ENCODE data around the gene SEMA4F.
A peak's percentile ranks its signal among the peaks of the same experiment; 100 is the strongest.

The SEMA4F gene

GRCh38 chr2:74708883-74709282 is 54.8 kb downstream of the SEMA4F start:
- no peak for DNase-seq

DNA sequence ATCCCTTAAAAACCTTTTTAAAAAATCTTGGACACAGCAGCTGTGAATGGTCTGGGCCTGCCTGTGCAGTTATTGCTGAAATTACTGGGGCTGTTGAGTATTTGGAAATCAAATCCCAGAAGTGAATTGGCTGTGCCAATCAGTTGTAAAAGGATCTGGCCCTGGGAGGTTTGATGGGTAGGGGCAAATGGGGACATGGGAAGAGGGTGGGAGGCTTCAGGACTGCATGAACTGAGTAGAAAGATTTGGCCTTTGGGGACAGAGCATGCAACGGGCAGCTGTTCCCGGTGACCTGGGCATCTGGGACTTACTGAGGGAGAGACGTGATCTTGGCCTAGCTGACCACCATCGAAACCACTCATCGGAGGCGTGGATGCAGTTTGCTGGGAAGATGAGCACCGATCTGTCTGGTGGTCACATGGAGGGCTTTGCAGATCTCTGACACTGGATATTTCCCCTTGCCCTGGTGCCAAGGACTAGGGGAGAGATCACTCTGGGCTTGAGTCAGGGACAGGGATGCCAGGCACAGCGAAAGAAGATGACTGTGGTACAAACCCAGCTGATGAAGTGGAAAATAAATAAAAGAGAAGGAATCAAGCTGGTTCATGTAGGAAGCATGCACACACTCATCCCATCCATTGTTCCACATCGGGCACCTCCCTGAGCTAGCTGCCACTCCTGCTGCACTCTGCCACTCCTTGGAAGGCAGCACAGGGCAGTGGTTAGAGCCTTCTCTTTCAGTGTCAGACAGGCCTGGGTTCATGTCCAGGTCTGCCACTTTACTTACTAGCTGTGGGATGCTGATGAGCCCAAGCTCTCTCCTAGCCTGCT is 58.4 kb downstream of the SEMA4F start:
- DNase-seq: no peak

- DNase-seq: no peak
Measured at GRCh38 chr2:74714691-74715080, 60.6 kb downstream of the SEMA4F start.

- DNase-seq: peak; percentile 70
Measured at GRCh38 chr2:74715081-74715791, 61.2 kb downstream of the SEMA4F start.

- DNase-seq: no peak
Measured at GRCh38 chr2:74715880-74716279, 61.8 kb downstream of the SEMA4F start.

GRCh38 chr2:74719066-74719465 is 65.0 kb downstream of the SEMA4F start:
- DNase-seq: no peak

DNA sequence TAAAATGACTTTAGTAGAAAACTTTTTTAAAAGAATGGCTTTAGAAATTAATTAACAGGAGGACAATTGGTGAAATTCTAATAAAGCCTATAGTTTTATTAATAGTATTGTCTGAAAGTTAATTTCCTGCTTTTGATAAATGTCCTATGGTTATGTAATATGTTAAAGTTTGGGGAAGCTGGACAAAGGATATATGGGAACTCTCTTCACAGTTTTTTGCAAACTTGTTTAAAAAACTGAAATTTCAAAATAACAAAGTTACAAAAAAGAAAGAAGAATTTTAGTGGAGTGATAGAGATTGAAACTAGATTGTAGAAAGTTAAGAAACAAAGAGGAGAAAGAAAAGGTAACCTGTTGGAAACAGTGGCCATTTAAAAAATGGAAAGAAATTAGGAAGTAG is 67.3 kb downstream of the SEMA4F start:
- no peak for DNase-seq

DNA sequence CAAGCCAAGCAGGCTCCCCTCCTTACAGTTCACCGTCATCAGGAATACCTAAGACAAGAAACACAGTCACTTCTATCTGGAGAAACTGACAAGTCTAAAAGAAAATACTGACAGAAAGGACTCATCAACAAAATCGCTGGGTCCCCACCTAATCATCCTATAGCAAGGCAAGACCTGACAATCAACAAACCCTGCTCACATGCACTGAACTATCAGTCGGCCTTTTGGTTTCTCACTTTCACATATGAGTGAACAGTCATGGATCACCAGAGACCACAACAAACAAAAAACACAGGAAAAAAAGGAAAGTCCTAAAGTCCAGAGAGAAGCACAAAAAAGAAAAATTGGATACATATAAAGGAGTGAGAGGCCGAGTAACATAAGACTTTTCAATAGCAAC is 70.4 kb downstream of the SEMA4F start:
- DNase-seq: no peak

DNA sequence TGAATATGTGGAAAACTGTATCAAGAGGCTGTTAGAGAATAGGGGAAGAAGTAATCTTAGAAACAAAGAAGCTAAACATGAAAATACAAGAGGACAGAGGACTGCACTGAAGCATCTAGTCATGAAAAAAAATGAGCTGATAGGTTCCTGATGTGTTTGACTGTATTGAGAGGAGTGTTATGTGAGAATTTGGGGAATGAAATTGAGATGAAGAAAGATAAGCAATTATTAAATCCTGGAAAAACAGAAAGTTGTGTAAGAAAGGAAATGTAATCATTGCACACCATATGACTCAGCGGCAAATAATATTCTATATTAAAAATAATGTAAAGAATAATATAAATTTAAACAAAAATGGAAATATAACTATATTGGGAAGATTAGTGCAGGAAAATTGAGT is 71.2 kb downstream of the SEMA4F start:
- no peak for DNase-seq

DNA sequence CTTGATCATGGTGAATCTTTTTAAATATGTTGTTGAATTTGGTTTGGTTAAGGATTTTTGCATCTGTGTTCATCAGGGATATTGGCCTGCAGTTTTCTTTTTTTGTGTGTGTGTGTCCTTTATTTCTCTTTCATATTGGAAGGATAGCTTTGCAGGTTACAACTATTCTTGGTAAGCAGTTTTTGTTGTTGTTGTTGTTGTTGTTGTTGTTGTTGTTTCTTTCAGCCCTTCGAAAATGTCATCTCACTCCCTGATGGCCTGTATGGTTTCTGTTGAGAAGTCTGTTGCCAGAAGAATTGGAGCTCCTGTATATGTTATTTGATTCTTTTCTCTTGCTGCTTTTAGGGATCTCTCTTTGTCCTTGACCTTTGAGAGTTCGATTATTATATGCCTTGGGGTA is 74.8 kb downstream of the SEMA4F start:
- DNase-seq: no peak

DNA sequence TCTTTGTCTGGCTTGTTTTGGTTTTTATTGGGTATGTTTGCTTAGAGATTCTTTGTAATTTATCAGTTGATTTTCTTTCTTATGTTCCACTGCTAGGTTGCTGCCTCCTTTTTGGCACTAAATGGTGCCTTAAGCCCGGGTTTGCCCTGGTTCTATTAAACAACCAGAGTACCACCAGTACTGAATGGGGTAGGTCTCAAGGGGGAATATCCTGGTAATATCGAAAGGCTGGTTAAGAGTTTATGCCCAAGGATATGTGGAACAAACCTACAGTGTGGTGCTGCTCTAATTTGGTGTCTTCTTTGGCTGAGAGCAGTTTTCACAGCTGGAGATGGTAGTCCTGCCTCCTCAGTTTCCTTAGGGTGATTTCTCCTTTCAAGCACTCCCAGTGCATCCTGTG is 76.5 kb downstream of the SEMA4F start:
- DNase-seq: no peak
